SK-N-MC (cell line): ENCODE results near the gene CTBP2.

Experiments used
- DNase-seq: peaks from one replicate; pipeline ENCODE4 v3.0.0-alpha.2; 2011; ENCODE audit warnings: low read depth, low spot score
- H3K27ac ChIP-seq: fragments of 200-600 bp; sonication (generic); 2 replicates; pipeline ENCODE4 v1.5.1; 2016; ENCODE audit warnings: mixed run types
- H3K36me3 ChIP-seq: fragments of 200-600 bp; sonication (generic); 2 replicates; pipeline ENCODE4 v1.6.1; 2017; ENCODE audit warnings: antibody characterized with exemption, low read length, mixed read lengths; ENCODE audit not compliant: insufficient read depth
- H3K4me3 ChIP-seq: fragments of 200-600 bp; sonication (generic); 2 replicates; pipeline ENCODE4 v1.5.1; 2016
- H3K9ac ChIP-seq: fragments of 200-600 bp; sonication (generic); 2 replicates; pipeline ENCODE4 v1.8.0; 2017; ENCODE audit warnings: mixed run types, mixed read lengths; ENCODE audit not compliant: insufficient read length
- H3K9me3 ChIP-seq: fragments of 200-600 bp; sonication (generic); 2 replicates; pipeline ENCODE4 v1.6.1; 2017; ENCODE audit warnings: low read depth, mild to moderate bottlenecking, antibody characterized with exemption, low read length, moderate library complexity, mixed read lengths
- EZH2 ChIP-seq: fragments of 200-600 bp; sonication (generic); IDR thresholded peaks from one replicate; pipeline ENCODE4 v1.6.1; 2017; ENCODE audit warnings: antibody characterized with exemption
- FOXP2 ChIP-seq: optimal IDR thresholded peaks from 2 replicates; pipeline ENCODE3; 2011; ENCODE audit warnings: mild to moderate bottlenecking, moderate library complexity; ENCODE audit not compliant: insufficient read depth; ENCODE audit errors: extremely low read length, control extremely low read depth
- POLR2AphosphoS5 ChIP-seq: IDR thresholded peaks from 2 replicates; pipeline ENCODE4 v1.6.1; 2012; ENCODE audit warnings: mild to moderate bottlenecking, low read depth, low read length, borderline replicate concordance

The CTBP2 gene

GRCh38 chr10:125134483-125134848 is 25.9 kb downstream of the CTBP2 start:
- Histone ChIP-seq H3K27ac (no peak overlapping the region), H3K4me3 (no peak overlapping the region), H3K9me3 (no peaks in the 10 kb centered on the region), H3K9ac (no peak overlapping the region), H3K36me3 (peaks cover 6% of the 10 kb centered on the region; the same call in 1 of the 2 replicates)
- no peak for TF ChIP-seq FOXP2
- TF ChIP-seq EZH2, result no peak
- no peak for TF ChIP-seq POLR2AphosphoS5
- DNase-seq, result no peak

GRCh38 chr10:125133696-125134482 is 26.5 kb downstream of the CTBP2 start:
- H3K27ac ChIP-seq, result no peak overlapping the region
- peaks cover 6% of the 10 kb centered on the region; the same call in 1 of the 2 replicates for H3K36me3 ChIP-seq
- DNase-seq, result no peak
- H3K9ac ChIP-seq, result no peak overlapping the region
- no peak overlapping the region for H3K4me3 ChIP-seq
- H3K9me3 ChIP-seq, result no peaks in the 10 kb centered on the region
- no peak for TF ChIP-seq EZH2
- TF ChIP-seq POLR2AphosphoS5, result no peak
- TF ChIP-seq FOXP2, result no peak

- Histone ChIP-seq H3K27ac (no peak overlapping the region), H3K36me3 (peaks cover 6% of the 10 kb centered on the region; the same call in 1 of the 2 replicates), H3K9me3 (no peaks in the 10 kb centered on the region), H3K9ac (no peak overlapping the region), H3K4me3 (no peak overlapping the region)
- DNase-seq, result no peak
- TF ChIP-seq POLR2AphosphoS5, result no peak
- no peak for TF ChIP-seq EZH2
- TF ChIP-seq FOXP2, result no peak
Measured at GRCh38 chr10:125132344-125132743, 28.0 kb downstream of the CTBP2 start.

- Histone ChIP-seq H3K27ac (no peak overlapping the region), H3K36me3 (peaks cover 6% of the 10 kb centered on the region; the same call in 1 of the 2 replicates), H3K4me3 (no peak overlapping the region), H3K9me3 (no peaks in the 10 kb centered on the region), H3K9ac (no peak overlapping the region)
- TF ChIP-seq FOXP2 (no peak), EZH2 (no peak), POLR2AphosphoS5 (no peak)
- DNase-seq, result no peak
Measured at GRCh38 chr10:125130916-125131315, 29.4 kb downstream of the CTBP2 start.

- Histone ChIP-seq H3K36me3 (peaks cover 6% of the 10 kb centered on the region; the same call in 1 of the 2 replicates), H3K9me3 (no peaks in the 10 kb centered on the region), H3K4me3 (no peak overlapping the region), H3K27ac (no peak overlapping the region), H3K9ac (no peak overlapping the region)
- no peak for DNase-seq
- no peak for TF ChIP-seq POLR2AphosphoS5
- TF ChIP-seq FOXP2, result no peak
- TF ChIP-seq EZH2, result no peak
Measured at GRCh38 chr10:125130260-125130659, 30.1 kb downstream of the CTBP2 start.

- DNase-seq, result no peak
- Histone ChIP-seq H3K36me3 (peaks cover 6% of the 10 kb centered on the region; the same call in 1 of the 2 replicates), H3K27ac (no peak overlapping the region)
Measured at GRCh38 chr10:125129076-125129458, 31.3 kb downstream of the CTBP2 start.

GRCh38 chr10:125128397-125129075 is 31.8 kb downstream of the CTBP2 start:
- H3K36me3 ChIP-seq, result peaks cover 6% of the 10 kb centered on the region; the same call in 1 of the 2 replicates
- TF ChIP-seq EZH2 (no peak), POLR2AphosphoS5 (no peak), FOXP2 (no peak)
- no peaks in the 10 kb centered on the region for H3K9me3 ChIP-seq
- H3K4me3 ChIP-seq, result no peak overlapping the region
- H3K9ac ChIP-seq, result no peak overlapping the region
- DNase-seq, result no peak
- no peak overlapping the region for H3K27ac ChIP-seq

More at GRCh38 chr10:125129076-125129458, 31.3 kb downstream of the CTBP2 start:
- Histone ChIP-seq H3K9me3 (no peaks in the 10 kb centered on the region), H3K9ac (no peak overlapping the region), H3K4me3 (no peak overlapping the region)
- TF ChIP-seq POLR2AphosphoS5, result no peak
- no peak for TF ChIP-seq EZH2
- no peak for TF ChIP-seq FOXP2

GRCh38 chr10:125127986-125128385 is 32.4 kb downstream of the CTBP2 start:
- H3K4me3 ChIP-seq, result no peak overlapping the region
- H3K9me3 ChIP-seq, result no peaks in the 10 kb centered on the region
- peaks cover 6% of the 10 kb centered on the region; the same call in 1 of the 2 replicates for H3K36me3 ChIP-seq
- no peak overlapping the region for H3K9ac ChIP-seq
- TF ChIP-seq POLR2AphosphoS5, result no peak
- no peak for TF ChIP-seq EZH2
- no peak for TF ChIP-seq FOXP2
- H3K27ac ChIP-seq, result no peak overlapping the region
- DNase-seq, result no peak

GRCh38 chr10:125127110-125127509 is 33.3 kb downstream of the CTBP2 start:
- Histone ChIP-seq H3K9me3 (no peaks in the 10 kb centered on the region), H3K27ac (no peak overlapping the region), H3K36me3 (peaks cover 6% of the 10 kb centered on the region; the same call in 1 of the 2 replicates), H3K4me3 (no peak overlapping the region), H3K9ac (no peak overlapping the region)
- TF ChIP-seq POLR2AphosphoS5 (no peak), EZH2 (no peak), FOXP2 (no peak)
- DNase-seq, result no peak
